Measurements from ENCODE around the gene SNRPA1. TPM values are rescaled to one million over a fixed set of nuclear protein-coding genes. Genes with fewer than 3 reads are reported as not detected.

Gene SNRPA1
- total RNA-seq = 47.7 TPM

GRCh38 chr15:101294731-101295606 lies at the start of gene SNRPA1:
SNRPA1 (minus strand) TSS chr15:101295248; CDS start chr15:101295178, 70 bp downstream.

GRCh38 chr15:101277038-101277822 lies 17.8 kb downstream of the SNRPA1 start, which contains the start of gene SELENOS:
SELENOS (minus strand) TSS chr15:101277485; CDS start chr15:101277417, 68 bp downstream.

GRCh38 chr15:101251830-101252820 lies 42.9 kb downstream of the SNRPA1 start, which contains the start of gene CHSY1:
CHSY1 (minus strand) TSS chr15:101252048; CDS start chr15:101251456, 592 bp downstream.

Other genes with a start within 250 kb of the SNRPA1 start
- 49.0 TPM for gene CHSY1, start 43.2 kb downstream of the SNRPA1 start, total RNA-seq
- 34.6 TPM for gene SELENOS, start 17.8 kb downstream of the SNRPA1 start, total RNA-seq
- gene PCSK6, start 194.5 kb upstream of the SNRPA1 start, total RNA-seq = 48.1 TPM